ENCODE measurements around the gene NBAS.
"Not testable (repeated sequence)": the region's sequence is repeated elsewhere in the genome, so short reads cannot be mapped to it uniquely, and the experiment has no call there.

NBAS gene

GRCh38 chr2:15412309-15412708 is 148.8 kb downstream of the NBAS start:
- no peak for DNase-seq (ENCODE audit: low spot score)

- no peak for DNase-seq (ENCODE audit: low spot score)
Measured at GRCh38 chr2:15410884-15411283, 150.2 kb downstream of the NBAS start.

GRCh38 chr2:15408759-15409158 is 152.4 kb downstream of the NBAS start:
- no peak for DNase-seq (ENCODE audit: low spot score)

GRCh38 chr2:15407666-15408065 is 153.5 kb downstream of the NBAS start:
- no peak for DNase-seq (ENCODE audit: low spot score)

GRCh38 chr2:15404511-15404910 is 156.6 kb downstream of the NBAS start:
- DNase-seq (ENCODE audit: low spot score) = not testable (repeated sequence)

- no peak for DNase-seq (ENCODE audit: low spot score)
Measured at GRCh38 chr2:15400240-15400826, 160.8 kb downstream of the NBAS start.

- DNase-seq (ENCODE audit: low spot score) = no peak
Measured at GRCh38 chr2:15399241-15399640, 161.9 kb downstream of the NBAS start.

- DNase-seq (ENCODE audit: low spot score) = no peak
Measured at GRCh38 chr2:15391751-15392150, 169.4 kb downstream of the NBAS start.

- DNase-seq (ENCODE audit: low spot score) = no peak
Measured at GRCh38 chr2:15389895-15390294, 171.2 kb downstream of the NBAS start.

- no peak for DNase-seq (ENCODE audit: low spot score)
Measured at GRCh38 chr2:15389326-15389700, 171.8 kb downstream of the NBAS start.

- DNase-seq (ENCODE audit: low spot score) = no peak
Measured at GRCh38 chr2:15388406-15389325, 172.5 kb downstream of the NBAS start.

GRCh38 chr2:15385184-15385583 is 175.9 kb downstream of the NBAS start:
- no peak for DNase-seq (ENCODE audit: low spot score)

- DNase-seq (ENCODE audit: low spot score) = no peak
Measured at GRCh38 chr2:15383695-15384350, 177.3 kb downstream of the NBAS start.

GRCh38 chr2:15378148-15378908 is 182.8 kb downstream of the NBAS start:
- no peak for DNase-seq (ENCODE audit: low spot score)

GRCh38 chr2:15377202-15377601 is 183.9 kb downstream of the NBAS start:
- no peak for DNase-seq (ENCODE audit: low spot score)

GRCh38 chr2:15372019-15372418 is 189.1 kb downstream of the NBAS start:
- no peak for DNase-seq (ENCODE audit: low spot score)

- no peak for DNase-seq (ENCODE audit: low spot score)
Measured at GRCh38 chr2:15369129-15369528, 192.0 kb downstream of the NBAS start.

- no peak for DNase-seq (ENCODE audit: low spot score)
Measured at GRCh38 chr2:15367715-15368114, 193.4 kb downstream of the NBAS start.

- no peak for DNase-seq (ENCODE audit: low spot score)
Measured at GRCh38 chr2:15367205-15367604, 193.9 kb downstream of the NBAS start.

GRCh38 chr2:15365411-15365810 is 195.7 kb downstream of the NBAS start:
- DNase-seq (ENCODE audit: low spot score) = no peak

- DNase-seq (ENCODE audit: low spot score) = no peak
Measured at GRCh38 chr2:15364561-15364960, 196.6 kb downstream of the NBAS start.

- DNase-seq (ENCODE audit: low spot score) = no peak
Measured at GRCh38 chr2:15363734-15364133, 197.4 kb downstream of the NBAS start.

Measured in CD4-positive, alpha-beta T cell treated with Interleukin-6 at 100 ng/mL for 8 hours (primary cell).